Measurements from ENCODE around the gene PDLIM4. TPM values are rescaled to one million over a fixed set of nuclear protein-coding genes. Genes with fewer than 3 reads are reported as not detected.

The PDLIM4 gene
- 10 to 100 TPM; 13.1 to 19.5 (median 14.8) TPM for polyA plus RNA-seq (ENCODE audit: insufficient read length in 4 of 4)

GRCh38 chr5:132257131-132258101, at the start of gene PDLIM4:
PDLIM4 (plus strand) TSS chr5:132257696; CDS start chr5:132257735, 39 bp downstream.
- DNase-seq (ENCODE audit: low read depth in 4 of 4, low spot score in 3 of 4), result no peak

- no peak for DNase-seq (ENCODE audit: low read depth in 4 of 4, low spot score in 3 of 4)
Measured at GRCh38 chr5:132207778-132208177, 49.7 kb upstream of the PDLIM4 start.

- DNase-seq (ENCODE audit: low read depth in 4 of 4, low spot score in 3 of 4), result no peak
Measured at GRCh38 chr5:132209131-132209530, 48.4 kb upstream of the PDLIM4 start.

- DNase-seq (ENCODE audit: low read depth in 4 of 4, low spot score in 3 of 4), result no peak
Measured at GRCh38 chr5:132209901-132210545, 47.5 kb upstream of the PDLIM4 start.

GRCh38 chr5:132210944-132211343, 46.6 kb upstream of the PDLIM4 start:
- no peak for DNase-seq (ENCODE audit: low read depth in 4 of 4, low spot score in 3 of 4)

GRCh38 chr5:132211787-132212186, 45.7 kb upstream of the PDLIM4 start:
- no peak for DNase-seq (ENCODE audit: low read depth in 4 of 4, low spot score in 3 of 4)

- DNase-seq (ENCODE audit: low read depth in 4 of 4, low spot score in 3 of 4), result no peak
Measured at GRCh38 chr5:132213666-132214065, 43.8 kb upstream of the PDLIM4 start.

GRCh38 chr5:132214491-132214890, 43.0 kb upstream of the PDLIM4 start:
- DNase-seq (ENCODE audit: low read depth in 4 of 4, low spot score in 3 of 4), result no peak

- DNase-seq (ENCODE audit: low read depth in 4 of 4, low spot score in 3 of 4), result no peak
Measured at GRCh38 chr5:132215329-132215728, 42.2 kb upstream of the PDLIM4 start.

GRCh38 chr5:132218321-132218720, 39.2 kb upstream of the PDLIM4 start:
- DNase-seq (ENCODE audit: low read depth in 4 of 4, low spot score in 3 of 4), result no peak

- DNase-seq (ENCODE audit: low read depth in 4 of 4, low spot score in 3 of 4), result no peak
Measured at GRCh38 chr5:132219289-132219970, 38.1 kb upstream of the PDLIM4 start.

- DNase-seq (ENCODE audit: low read depth in 4 of 4, low spot score in 3 of 4), result no peak
Measured at GRCh38 chr5:132219981-132220380, 37.5 kb upstream of the PDLIM4 start.

GRCh38 chr5:132220491-132220890, 37.0 kb upstream of the PDLIM4 start:
- DNase-seq (ENCODE audit: low read depth in 4 of 4, low spot score in 3 of 4), result no peak

- peak in 1 of 4 donors; percentile 43 for DNase-seq (ENCODE audit: low read depth in 4 of 4, low spot score in 3 of 4)
Measured at GRCh38 chr5:132221781-132222648, 35.5 kb upstream of the PDLIM4 start.

- no peak for DNase-seq (ENCODE audit: low read depth in 4 of 4, low spot score in 3 of 4)
Measured at GRCh38 chr5:132222649-132223038, 34.9 kb upstream of the PDLIM4 start.

GRCh38 chr5:132223861-132224260, 33.6 kb upstream of the PDLIM4 start:
- DNase-seq (ENCODE audit: low read depth in 4 of 4, low spot score in 3 of 4), result no peak

GRCh38 chr5:132224716-132225115, 32.8 kb upstream of the PDLIM4 start:
- DNase-seq (ENCODE audit: low read depth in 4 of 4, low spot score in 3 of 4), result no peak

GRCh38 chr5:132225165-132226032, 32.1 kb upstream of the PDLIM4 start:
- no peak for DNase-seq (ENCODE audit: low read depth in 4 of 4, low spot score in 3 of 4)

Measured in right renal pelvis (tissue), 4 donors.